Astrocyte of the cerebellum (primary cell): Measurements from ENCODE around the gene FANCC.
"Not testable (repeated sequence)": the region's sequence is repeated elsewhere in the genome, so short reads cannot be mapped to it uniquely, and the experiment has no call there.

ENCODE experiments used
- DNase-seq: peaks from one replicate; pipeline ENCODE4 v3.0.0-alpha.2; 2011; ENCODE audit warnings: low read depth
- H3K4me3 ChIP-seq: 2 replicates; pipeline ENCODE4 v1.5.1; 2011; ENCODE audit warnings: mild to moderate bottlenecking, low read depth, low read length, moderate library complexity
- in situ Hi-C: cut with HindIII; loops from 2 replicates; pipeline ENCODE4 v1.10.0; 2017; ENCODE audit warnings: low sequenced_read_pairs
- TF ChIP-seq, protein P1 (sequence below): IDR thresholded peaks from 2 replicates; pipeline ENCODE4 v1.5.1; 2012; ENCODE audit warnings: low read length, low read depth, moderate library complexity, mild to moderate bottlenecking; ENCODE audit errors: missing control alignments

Gene FANCC

DNA sequence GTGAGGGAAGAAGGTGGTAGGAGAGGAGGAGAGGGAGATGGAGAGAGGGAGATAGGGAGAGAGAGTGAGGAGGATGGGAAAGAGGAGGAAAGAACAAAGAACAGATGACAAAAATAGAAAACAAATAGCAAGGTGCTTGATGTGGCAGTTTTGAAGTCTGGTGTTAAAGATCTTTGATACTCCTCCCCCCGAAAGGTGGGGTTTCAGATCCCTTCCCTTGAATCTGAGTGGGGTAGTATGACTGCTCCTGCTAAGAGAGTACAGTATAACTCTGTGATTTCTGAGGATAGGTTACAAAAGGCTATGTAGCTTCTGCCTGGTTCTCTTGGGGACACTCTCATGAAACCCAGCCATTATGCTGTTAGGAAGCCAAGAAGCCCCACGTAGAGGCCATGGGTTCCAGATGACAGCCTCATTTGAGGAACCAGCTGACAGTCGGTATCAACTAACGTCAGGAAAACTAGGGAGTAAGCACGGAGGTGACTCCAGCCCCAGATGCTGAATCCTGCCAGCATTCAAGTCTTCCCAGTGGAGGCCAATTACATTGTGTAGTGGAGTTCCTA is 102.1 kb downstream of the FANCC start:
- in situ Hi-C loops: no loop called here
- DNase-seq: no peak
- TF ChIP-seq, protein P1, sequence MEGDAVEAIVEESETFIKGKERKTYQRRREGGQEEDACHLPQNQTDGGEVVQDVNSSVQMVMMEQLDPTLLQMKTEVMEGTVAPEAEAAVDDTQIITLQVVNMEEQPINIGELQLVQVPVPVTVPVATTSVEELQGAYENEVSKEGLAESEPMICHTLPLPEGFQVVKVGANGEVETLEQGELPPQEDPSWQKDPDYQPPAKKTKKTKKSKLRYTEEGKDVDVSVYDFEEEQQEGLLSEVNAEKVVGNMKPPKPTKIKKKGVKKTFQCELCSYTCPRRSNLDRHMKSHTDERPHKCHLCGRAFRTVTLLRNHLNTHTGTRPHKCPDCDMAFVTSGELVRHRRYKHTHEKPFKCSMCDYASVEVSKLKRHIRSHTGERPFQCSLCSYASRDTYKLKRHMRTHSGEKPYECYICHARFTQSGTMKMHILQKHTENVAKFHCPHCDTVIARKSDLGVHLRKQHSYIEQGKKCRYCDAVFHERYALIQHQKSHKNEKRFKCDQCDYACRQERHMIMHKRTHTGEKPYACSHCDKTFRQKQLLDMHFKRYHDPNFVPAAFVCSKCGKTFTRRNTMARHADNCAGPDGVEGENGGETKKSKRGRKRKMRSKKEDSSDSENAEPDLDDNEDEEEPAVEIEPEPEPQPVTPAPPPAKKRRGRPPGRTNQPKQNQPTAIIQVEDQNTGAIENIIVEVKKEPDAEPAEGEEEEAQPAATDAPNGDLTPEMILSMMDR: no peak
- no peak overlapping the region for H3K4me3 ChIP-seq

DNA sequence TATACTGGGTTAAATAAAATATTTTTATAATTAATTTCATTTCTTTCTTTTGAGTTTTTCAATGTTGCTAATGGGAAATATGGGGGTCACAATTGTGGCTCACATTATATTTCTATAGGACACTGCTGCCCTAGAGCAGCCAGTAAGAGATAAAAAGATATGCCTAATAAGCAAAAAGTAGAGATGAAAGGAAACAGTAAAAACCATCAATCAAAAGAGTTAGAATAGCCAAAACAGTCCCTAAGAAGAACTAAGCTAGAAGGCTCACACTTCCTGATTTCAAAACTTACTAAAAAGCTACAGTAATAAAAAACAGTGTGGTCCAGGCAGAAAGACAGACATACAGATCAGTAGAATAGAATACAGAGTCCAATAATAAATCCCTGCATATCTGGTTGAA is 104.4 kb downstream of the FANCC start:
- TF ChIP-seq, protein P1: no peak
- in situ Hi-C loops: no loop called here
- H3K4me3 ChIP-seq: no peak overlapping the region
- no peak for DNase-seq

DNA sequence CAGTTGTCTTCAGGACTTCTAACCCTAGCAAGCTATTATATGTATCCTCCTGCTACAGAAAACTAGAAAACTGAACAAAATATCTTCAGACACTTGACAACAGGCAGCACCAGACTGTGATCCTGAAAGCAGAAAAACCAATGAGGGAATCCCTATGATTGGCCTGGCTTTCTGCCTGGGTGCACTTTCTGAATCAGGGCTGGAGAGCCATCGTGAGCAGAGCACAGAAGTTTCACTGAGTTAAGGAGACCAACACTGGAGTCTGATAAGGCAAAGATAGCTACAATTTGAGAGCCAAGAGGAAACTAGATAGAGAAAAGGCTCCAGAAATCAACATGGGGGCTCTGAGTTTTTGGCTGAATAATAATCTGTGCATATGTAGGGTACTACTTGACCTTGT is 106.5 kb downstream of the FANCC start:
- TF ChIP-seq, protein P1: no peak
- no peak for DNase-seq
- in situ Hi-C loops: no loop called here
- H3K4me3 ChIP-seq: no peak overlapping the region

DNA sequence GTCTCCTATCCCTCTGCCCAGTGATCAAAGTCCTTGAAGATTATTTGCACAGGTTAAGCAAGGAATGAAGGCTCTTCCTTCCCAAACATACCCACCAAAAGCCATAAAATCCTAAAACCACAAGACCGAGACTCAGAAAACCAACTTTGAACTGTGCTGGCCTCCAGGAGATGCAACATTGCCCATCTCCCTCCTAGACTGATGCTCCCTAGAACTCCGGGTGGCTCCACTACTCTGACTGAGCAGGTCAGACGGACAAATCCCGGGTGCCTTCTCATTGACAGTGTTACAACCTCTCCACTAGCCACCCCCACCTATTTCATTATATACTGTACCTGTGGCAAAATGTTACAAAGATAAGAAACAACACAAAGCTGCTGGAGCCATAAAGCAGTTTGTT is 110.1 kb downstream of the FANCC start:
- no peak overlapping the region for H3K4me3 ChIP-seq
- DNase-seq: no peak
- in situ Hi-C loops: no loop called here
- TF ChIP-seq, protein P1: no peak

DNA sequence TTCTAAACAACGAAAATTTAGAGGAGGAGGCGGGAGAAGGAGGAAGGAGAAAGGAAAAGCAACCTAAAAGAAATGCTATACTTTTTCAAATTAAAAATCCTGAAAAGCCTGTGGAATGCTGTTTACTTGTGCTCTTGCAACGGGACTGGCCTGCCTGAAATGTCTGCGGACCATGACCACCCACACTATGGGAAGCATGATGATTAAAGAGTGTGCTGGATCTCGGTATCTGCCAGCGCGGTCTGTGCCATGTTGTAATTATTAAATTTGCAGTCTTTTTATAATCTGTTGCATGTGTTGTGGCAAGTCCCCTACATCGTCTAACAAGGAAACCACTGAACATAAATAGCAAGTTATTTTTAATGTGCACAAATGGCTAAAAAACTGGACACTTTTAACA is 111.4 kb downstream of the FANCC start:
- in situ Hi-C loops: no loop called here
- TF ChIP-seq, protein P1: no peak
- DNase-seq: no peak
- H3K4me3 ChIP-seq: no peak overlapping the region

DNA sequence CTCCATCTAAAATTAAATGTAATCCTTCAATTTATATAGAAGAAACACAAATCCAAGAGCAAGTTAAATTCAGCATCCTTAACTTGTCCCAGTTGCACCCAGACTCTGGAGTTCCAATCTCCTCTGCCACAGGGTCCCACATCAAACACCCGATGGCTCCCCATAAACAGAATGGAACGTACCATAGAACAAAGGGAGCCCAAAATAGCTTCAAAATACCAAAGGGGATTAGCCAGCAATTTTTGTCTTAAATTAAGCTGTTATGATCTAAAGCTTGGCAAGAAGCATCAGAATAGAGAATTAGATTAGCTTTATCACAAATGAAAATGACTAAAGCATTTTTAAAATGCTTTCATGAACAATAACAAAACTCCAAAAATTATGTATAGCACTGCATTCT is 112.8 kb downstream of the FANCC start:
- no peak overlapping the region for H3K4me3 ChIP-seq
- in situ Hi-C loops: no loop called here
- no peak for DNase-seq
- TF ChIP-seq, protein P1: no peak

DNA sequence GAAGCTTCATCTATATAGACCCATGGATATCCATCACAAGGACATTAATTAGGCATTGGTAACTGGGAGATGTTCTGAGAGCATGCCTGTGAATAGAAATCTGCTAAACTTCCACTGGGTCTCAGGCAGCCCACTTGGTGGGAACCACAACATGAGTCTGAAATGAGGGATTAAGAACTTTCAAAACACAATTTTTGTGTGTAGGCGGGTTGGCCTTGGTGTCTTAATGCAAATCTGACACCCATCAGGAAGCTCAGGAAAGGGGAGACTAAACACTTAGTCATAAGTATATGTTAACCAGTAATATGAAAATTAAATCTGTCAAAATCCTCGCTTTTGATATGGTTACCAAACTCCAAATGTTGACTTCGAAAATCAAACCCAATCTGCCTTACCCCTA is 113.2 kb downstream of the FANCC start:
- DNase-seq: no peak
- in situ Hi-C loops: no loop called here
- H3K4me3 ChIP-seq: no peak overlapping the region
- TF ChIP-seq, protein P1: no peak

DNA sequence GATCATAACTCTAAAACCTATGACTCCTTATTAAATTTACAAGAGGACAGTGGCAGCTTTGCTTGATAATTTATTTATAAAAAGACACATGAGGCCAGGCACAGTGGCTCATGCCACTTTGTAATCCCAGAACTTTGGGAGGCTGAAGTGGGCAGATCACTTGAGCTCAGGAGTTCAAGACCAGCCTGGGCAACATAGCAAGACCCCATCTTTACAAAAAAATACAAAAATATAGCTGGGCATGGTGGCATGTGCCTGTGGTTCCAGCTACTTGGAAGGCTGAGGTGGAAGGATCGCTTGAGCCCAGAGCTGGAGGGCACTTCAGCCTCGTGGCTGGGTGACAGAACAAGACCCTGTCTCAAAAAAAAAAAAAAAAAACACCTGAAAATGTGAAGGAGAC is 114.5 kb downstream of the FANCC start:
- in situ Hi-C loops, H3K4me3 ChIP-seq, DNase-seq: not testable (repeated sequence)
